Liver (tissue), 9 donors: Measurements from ENCODE around the gene TNPO2. TPM values are rescaled to one million over a fixed set of nuclear protein-coding genes. Genes with fewer than 3 reads are reported as not detected.

Source experiments
- DNase-seq: peaks from one replicate; pipeline ENCODE4 v3.0.0-alpha.2; 2017; ENCODE audit warnings: low spot score
- H3K27ac ChIP-seq, 2 donors: one replicate each; pipeline ENCODE4 v1.7.0; 2013; ENCODE audit warnings: inconsistent platforms in 2 of 2, low read length in 2 of 2, control low read depth in 1 of 2, low read depth in 1 of 2, mild to moderate bottlenecking in 1 of 2
- H3K27me3 ChIP-seq, 4 donors: one replicate each; pipeline versions ENCODE4 v1.6.1 to v1.7.0; 2013; ENCODE audit warnings: low read length in 3 of 4, inconsistent platforms in 1 of 4, mild to moderate bottlenecking in 1 of 4, moderate library complexity in 1 of 4; ENCODE audit not compliant: control insufficient read depth in 4 of 4, insufficient read depth in 4 of 4
- H3K36me3 ChIP-seq, 4 donors: one replicate each; pipeline versions ENCODE4 v1.6.1 to v1.7.0; 2013; ENCODE audit warnings: low read length in 3 of 4, mild to moderate bottlenecking in 3 of 4, low read depth in 1 of 4, moderate library complexity in 1 of 4; ENCODE audit not compliant: control insufficient read depth in 4 of 4, insufficient read depth in 3 of 4
- H3K4me1 ChIP-seq, 4 donors: one replicate each; pipeline versions ENCODE4 v1.6.1 to v1.7.0; 2013; ENCODE audit warnings: low read length in 3 of 4, mild to moderate bottlenecking in 3 of 4, moderate library complexity in 1 of 4; ENCODE audit not compliant: control insufficient read depth in 4 of 4, insufficient read depth in 4 of 4
- H3K4me3 ChIP-seq, 3 donors: one replicate each; pipeline versions ENCODE4 v1.6.1 to v1.7.0; 2013; ENCODE audit warnings: low read length in 3 of 3, control low read depth in 1 of 3, low read depth in 1 of 3, mild to moderate bottlenecking in 1 of 3
- H3K9ac ChIP-seq, 2 donors: one replicate each; pipeline ENCODE4 v1.7.0; 2013; ENCODE audit warnings: low read length in 2 of 2, mild to moderate bottlenecking in 2 of 2, moderate library complexity in 2 of 2, control low read depth in 1 of 2, low read depth in 1 of 2
- H3K9me3 ChIP-seq, 4 donors: one replicate each; pipeline versions ENCODE4 v1.6.1 to v1.7.0; 2013; ENCODE audit warnings: low read length in 3 of 4; ENCODE audit not compliant: control insufficient read depth in 4 of 4
- ATF3 ChIP-seq: IDR thresholded peaks from 2 replicates; pipeline ENCODE4 v1.6.1; 2016; ENCODE audit warnings: antibody characterized with exemption
- CTCF ChIP-seq: fragments of 150-350 bp; IDR thresholded peaks from 2 replicates; pipeline ENCODE4 v1.5.1; 2017; ENCODE audit warnings: improper control_type of control experiment, low read depth, low read length; ENCODE audit not compliant: missing input control
- EGR1 ChIP-seq, 2 donors: IDR thresholded peaks; 2 replicates each; pipeline ENCODE4 v1.6.1; 2016 to 2018; ENCODE audit warnings: antibody characterized with exemption in 2 of 2, low read depth in 2 of 2
- FOXA1 ChIP-seq: IDR thresholded peaks from 2 replicates; pipeline ENCODE4 v1.6.1; 2016; ENCODE audit warnings: antibody characterized with exemption
- FOXA2 ChIP-seq: IDR thresholded peaks from 2 replicates; pipeline ENCODE4 v1.6.1; 2016; ENCODE audit warnings: antibody characterized with exemption
- GABPA ChIP-seq, 2 donors: IDR thresholded peaks in 1 of 2; conservative IDR thresholded peaks in 1 of 2; 2 replicates each; pipeline ENCODE4 v1.6.1; 2016; ENCODE audit warnings: antibody characterized with exemption in 2 of 2, mild to moderate bottlenecking in 1 of 2, moderate library complexity in 1 of 2
- HNF4A ChIP-seq, 2 donors: conservative IDR thresholded peaks; 2 replicates each; pipeline ENCODE4 v1.6.1; 2016; ENCODE audit warnings: antibody characterized with exemption in 2 of 2, mild to moderate bottlenecking in 2 of 2
- HNF4G ChIP-seq: IDR thresholded peaks from 2 replicates; pipeline ENCODE4 v1.6.1; 2016; ENCODE audit warnings: antibody characterized with exemption
- JUND ChIP-seq, 2 donors: IDR thresholded peaks; 2 replicates each; pipeline ENCODE4 v1.6.1; 2016; ENCODE audit warnings: antibody characterized with exemption in 2 of 2
- NR2F2 ChIP-seq: IDR thresholded peaks from 2 replicates; pipeline ENCODE4 v1.6.1; 2016; ENCODE audit warnings: antibody characterized with exemption
- RAD21 ChIP-seq, 2 donors: IDR thresholded peaks; 2 replicates each; pipeline ENCODE4 v1.6.1; 2016; ENCODE audit warnings: antibody characterized with exemption in 2 of 2, mild to moderate bottlenecking in 2 of 2
- REST ChIP-seq: IDR thresholded peaks from 2 replicates; pipeline ENCODE4 v1.6.1; 2016; ENCODE audit warnings: antibody characterized with exemption, mild to moderate bottlenecking
- RXRA ChIP-seq, 2 donors: IDR thresholded peaks; 2 replicates each; pipeline ENCODE4 v1.6.1; 2017 to 2018; ENCODE audit warnings: antibody characterized with exemption in 2 of 2, mild to moderate bottlenecking in 1 of 2
- SP1 ChIP-seq: IDR thresholded peaks from 2 replicates; pipeline ENCODE4 v1.6.1; 2018; ENCODE audit warnings: antibody characterized with exemption, mild to moderate bottlenecking
- TAF1 ChIP-seq: conservative IDR thresholded peaks from 2 replicates; pipeline ENCODE4 v1.6.1; 2016; ENCODE audit warnings: antibody characterized with exemption, mild to moderate bottlenecking
- YY1 ChIP-seq: IDR thresholded peaks from 2 replicates; pipeline ENCODE4 v1.6.1; 2016; ENCODE audit warnings: antibody characterized with exemption, mild to moderate bottlenecking
- WGBS: extraction: QIAGEN DNeasy Blood & Tissue Kit; methylation state at CpG from one replicate; pipeline ENCODE4 v1.1.7; 2013; 5-methylcytosine and 5-hydroxymethylcytosine counted together
- polyA plus RNA-seq, 2 donors: library from polyadenylated mRNA; stranded (reverse) in 1 of 2; unstranded in 1 of 2; fragments of 200-250 nt in 1 of 2; fragments of >200 nt in 1 of 2; fragmentation: Nextera tagmentation in 1 of 2; extraction: Ambion mirVana in 1 of 2; gene quantifications; one replicate each; pipeline versions ENCODE4 v1.2.1 to v1.2.3, GENCODE V29; 2013 to 2015
- total RNA-seq, 2 donors: library from RNA; depleted of rRNA; stranded (reverse); fragments of >200 nt; gene quantifications; one replicate each; pipeline ENCODE4 v1.2.3, GENCODE V29; 2014
- TF ChIP-seq, protein P1 (sequence below): IDR thresholded peaks from 2 replicates; pipeline ENCODE4 v1.6.1; 2016; ENCODE audit warnings: antibody characterized with exemption
- TF ChIP-seq, protein P2 (sequence below): IDR thresholded peaks from 2 replicates; pipeline ENCODE4 v1.6.1; 2016; ENCODE audit warnings: antibody characterized with exemption
- donor health status: healthy.
- donor health status: healthy.
- donor health status: healthy.
- donor health status: healthy.
- donor health status: healthy.

TNPO2 gene
- total and polyA plus RNA-seq, 4 donors: 6.3 to 22.2 (median 15.8) TPM

DNA sequence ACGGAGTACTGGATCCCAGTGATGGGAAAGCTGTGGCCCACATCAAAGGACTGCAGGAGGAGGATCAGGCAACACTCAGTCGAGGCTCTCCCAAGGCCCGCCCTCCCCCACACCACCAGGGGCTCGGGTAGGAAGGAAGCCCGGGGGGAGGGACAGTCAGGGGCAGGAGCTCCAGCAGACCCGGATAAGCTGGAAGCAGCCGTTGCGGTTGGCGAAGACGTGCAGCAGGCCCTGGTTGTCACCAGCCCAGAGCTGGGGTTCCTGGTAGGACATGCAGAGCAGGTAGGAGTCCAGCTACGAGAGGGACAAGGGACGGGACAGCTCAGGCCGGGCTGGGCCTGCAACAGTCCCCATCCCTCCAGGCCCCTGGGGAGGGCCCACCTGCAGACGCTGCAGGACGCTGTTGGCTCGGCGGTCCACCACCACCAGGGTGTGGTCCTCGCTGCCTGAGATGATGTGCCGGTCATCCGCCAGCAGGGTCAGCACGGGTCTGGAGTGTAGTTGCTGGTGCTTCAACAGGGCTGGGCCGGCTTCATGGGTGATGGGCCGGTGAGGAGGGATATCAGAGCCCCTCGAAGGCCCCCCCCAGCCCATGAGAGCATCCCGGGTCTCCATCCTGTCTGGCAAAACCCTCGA is 34.0 kb downstream of the TNPO2 start (continued):
- TF ChIP-seq, protein P1, sequence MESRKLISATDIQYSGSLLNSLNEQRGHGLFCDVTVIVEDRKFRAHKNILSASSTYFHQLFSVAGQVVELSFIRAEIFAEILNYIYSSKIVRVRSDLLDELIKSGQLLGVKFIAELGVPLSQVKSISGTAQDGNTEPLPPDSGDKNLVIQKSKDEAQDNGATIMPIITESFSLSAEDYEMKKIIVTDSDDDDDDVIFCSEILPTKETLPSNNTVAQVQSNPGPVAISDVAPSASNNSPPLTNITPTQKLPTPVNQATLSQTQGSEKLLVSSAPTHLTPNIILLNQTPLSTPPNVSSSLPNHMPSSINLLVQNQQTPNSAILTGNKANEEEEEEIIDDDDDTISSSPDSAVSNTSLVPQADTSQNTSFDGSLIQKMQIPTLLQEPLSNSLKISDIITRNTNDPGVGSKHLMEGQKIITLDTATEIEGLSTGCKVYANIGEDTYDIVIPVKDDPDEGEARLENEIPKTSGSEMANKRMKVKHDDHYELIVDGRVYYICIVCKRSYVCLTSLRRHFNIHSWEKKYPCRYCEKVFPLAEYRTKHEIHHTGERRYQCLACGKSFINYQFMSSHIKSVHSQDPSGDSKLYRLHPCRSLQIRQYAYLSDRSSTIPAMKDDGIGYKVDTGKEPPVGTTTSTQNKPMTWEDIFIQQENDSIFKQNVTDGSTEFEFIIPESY: no peak
- TF ChIP-seq TAF1 (no peak), FOXA1 (no peak), GABPA (IDR thresholded peaks at IDR 0.05 in 1 of 2, conservative IDR thresholded peaks at IDR 0.05 in 1 of 2) (no peak), YY1 (no peak), FOXA2 (no peak), ATF3 (no peak), RAD21 (IDR thresholded peaks at IDR 0.05) (no peak), HNF4A (conservative IDR thresholded peaks at IDR 0.05) (no peak)

GRCh38 chr19:12689012-12689411 is 34.7 kb downstream of the TNPO2 start:
- Histone ChIP-seq H3K4me1 (no peaks in the 10 kb centered on the region), H3K9ac (no peak overlapping the region), H3K4me3 (no peak overlapping the region), H3K27ac (no peak overlapping the region), H3K9me3 (no peaks in the 10 kb centered on the region), H3K27me3 (no peaks in the 10 kb centered on the region), H3K36me3 (no peaks in the 10 kb centered on the region)
- WGBS: 95% methylated on average over 12 of the region's 12 CpGs
- no peak for DNase-seq
- TF ChIP-seq FOXA1 (no peak), YY1 (no peak), GABPA (IDR thresholded peaks at IDR 0.05 in 1 of 2, conservative IDR thresholded peaks at IDR 0.05 in 1 of 2) (no peak), EGR1 (IDR thresholded peaks at IDR 0.05; ENCODE audit: low read depth in 2 of 2) (no peak), FOXA2 (no peak), SP1 (no peak), CTCF (no peak), HNF4G (no peak), RAD21 (IDR thresholded peaks at IDR 0.05) (no peak), HNF4A (conservative IDR thresholded peaks at IDR 0.05) (no peak), REST (no peak), RXRA (IDR thresholded peaks at IDR 0.05) (no peak), NR2F2 (no peak), JUND (IDR thresholded peaks at IDR 0.05) (no peak)
- TF ChIP-seq, protein P2, sequence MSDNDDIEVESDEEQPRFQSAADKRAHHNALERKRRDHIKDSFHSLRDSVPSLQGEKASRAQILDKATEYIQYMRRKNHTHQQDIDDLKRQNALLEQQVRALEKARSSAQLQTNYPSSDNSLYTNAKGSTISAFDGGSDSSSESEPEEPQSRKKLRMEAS: no peak
